IPS-20b (cell line): Measurements from ENCODE around the gene RNF7.
"Not testable (repeated sequence)": the region's sequence is repeated elsewhere in the genome, so short reads cannot be mapped to it uniquely, and the experiment has no call there.

Experiments
- H3K27ac ChIP-seq: one replicate; pipeline ENCODE4 v1.5.1; 2013; ENCODE audit warnings: low read length
- H3K27me3 ChIP-seq: 2 replicates; pipeline ENCODE4 v1.6.1; 2013; ENCODE audit warnings: mild to moderate bottlenecking, low read length, inconsistent platforms; ENCODE audit not compliant: insufficient read depth
- H3K36me3 ChIP-seq: 2 replicates; pipeline ENCODE4 v1.6.1; 2013; ENCODE audit warnings: low read depth, mild to moderate bottlenecking, inconsistent platforms, low read length, moderate library complexity; ENCODE audit not compliant: insufficient read depth
- H3K4me1 ChIP-seq: 2 replicates; pipeline ENCODE4 v1.6.1; 2013; ENCODE audit warnings: mild to moderate bottlenecking, control low read depth, inconsistent platforms, low read length, moderate library complexity; ENCODE audit not compliant: insufficient read depth
- H3K4me3 ChIP-seq: 2 replicates; pipeline ENCODE4 v1.5.1; 2013; ENCODE audit warnings: mild to moderate bottlenecking, low read length, inconsistent platforms
- H3K9ac ChIP-seq: 2 replicates; pipeline ENCODE4 v1.6.1; 2013; ENCODE audit warnings: low read depth, mild to moderate bottlenecking, inconsistent platforms, low read length, moderate library complexity
- H3K9me3 ChIP-seq: 2 replicates; pipeline ENCODE4 v1.6.1; 2013; ENCODE audit warnings: mild to moderate bottlenecking, low read depth, low read length, inconsistent platforms; ENCODE audit not compliant: insufficient read depth

The RNF7 gene

GRCh38 chr3:141737093-141737492 is 1.0 kb upstream of the RNF7 start:
- no peak overlapping the region for H3K27ac ChIP-seq
- no peaks in the 10 kb centered on the region for H3K4me1 ChIP-seq
- no peaks in the 10 kb centered on the region for H3K36me3 ChIP-seq
- no peaks in the 10 kb centered on the region for H3K27me3 ChIP-seq
- no peak overlapping the region for H3K4me3 ChIP-seq
- no peak overlapping the region for H3K9ac ChIP-seq
- no peaks in the 10 kb centered on the region for H3K9me3 ChIP-seq

DNA sequence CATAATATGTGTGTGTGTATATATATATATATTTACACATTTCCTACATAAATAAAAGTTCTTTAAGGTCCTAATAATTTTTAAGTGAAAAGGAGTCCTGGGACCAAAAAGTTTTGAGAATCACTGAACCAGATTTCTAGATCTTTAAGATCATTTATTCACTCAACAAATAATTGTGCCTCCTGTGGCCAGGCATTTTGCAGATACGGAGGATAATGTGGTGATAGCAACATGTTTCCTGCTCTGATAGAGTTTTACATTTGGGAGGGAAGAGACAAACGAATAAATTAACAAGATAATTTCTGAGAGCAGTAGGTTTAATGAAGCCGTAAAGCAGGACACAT is 448 bp upstream of the RNF7 start:
- Histone ChIP-seq H3K9ac (peak overlapping the region; percentile 73; the same call in 1 of the 2 replicates), H3K9me3 (no peaks in the 10 kb centered on the region), H3K27ac (no peak overlapping the region), H3K36me3 (0 out of 2 replicates have a peak, but pooled peaks cover 3% of the 10 kb centered on the region), H3K4me1 (no peaks in the 10 kb centered on the region), H3K4me3 (peak overlapping the region; percentile 93), H3K27me3 (no peaks in the 10 kb centered on the region)

GRCh38 chr3:141738891-141739363 is 829 bp downstream of the RNF7 start:
- Histone ChIP-seq H3K9me3 (no peaks in the 10 kb centered on the region), H3K36me3 (peaks cover 12% of the 10 kb centered on the region), H3K27me3 (no peaks in the 10 kb centered on the region), H3K9ac (peak overlapping the region; percentile 91), H3K4me3 (peak overlapping the region; percentile 93), H3K4me1 (no peaks in the 10 kb centered on the region), H3K27ac (peak overlapping the region; percentile 4)

DNA sequence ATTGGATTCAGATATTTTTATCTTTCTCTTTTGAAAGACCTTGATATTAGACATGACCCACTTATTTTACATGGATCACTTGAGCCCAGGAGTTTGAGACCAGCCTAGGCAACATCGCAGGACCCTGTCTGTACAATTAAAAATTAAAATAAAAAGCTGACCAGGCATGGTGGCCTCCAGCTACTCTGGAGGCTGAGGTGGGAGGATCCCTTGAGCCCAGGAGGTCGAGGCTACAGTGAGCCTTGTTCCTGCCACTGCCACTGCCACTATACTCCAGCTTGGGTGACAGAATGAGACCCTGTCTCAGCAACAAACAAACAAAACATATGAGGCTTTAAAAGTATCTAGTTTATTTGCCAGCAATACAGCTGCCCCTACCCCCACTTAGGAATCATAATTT is 1.6 kb downstream of the RNF7 start:
- Histone ChIP-seq H3K27me3 (no peaks in the 10 kb centered on the region), H3K4me3 (peak overlapping the region; percentile 93), H3K9ac (peak overlapping the region; percentile 91), H3K27ac (peak overlapping the region; percentile 4), H3K4me1 (no peaks in the 10 kb centered on the region), H3K36me3 (peaks cover 21% of the 10 kb centered on the region), H3K9me3 (no peaks in the 10 kb centered on the region)

DNA sequence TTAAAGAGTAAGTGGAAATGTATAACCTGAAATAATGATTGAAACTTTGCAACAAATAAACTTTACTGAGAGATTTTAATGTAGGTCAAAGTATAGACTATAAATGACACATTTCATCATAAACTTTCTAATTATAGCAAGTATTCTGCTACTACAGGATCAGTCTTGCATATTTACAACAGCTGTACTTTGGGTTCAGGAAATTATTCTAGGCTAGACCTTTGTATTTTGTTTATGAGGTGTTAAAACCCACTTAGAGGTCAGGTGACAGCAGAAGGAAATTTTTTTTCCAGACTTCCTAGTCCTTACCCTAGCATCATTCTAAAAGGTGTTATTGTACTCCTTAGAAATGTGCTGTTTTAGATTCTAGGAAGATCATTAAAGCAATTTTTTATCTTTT is 2.3 kb downstream of the RNF7 start:
- H3K4me3 ChIP-seq: 0 out of 2 replicates have a peak overlapping the region, but pooled peaks have one; percentile 93
- no peaks in the 10 kb centered on the region for H3K27me3 ChIP-seq
- H3K27ac ChIP-seq: no peak overlapping the region
- peaks cover 27% of the 10 kb centered on the region for H3K36me3 ChIP-seq
- no peaks in the 10 kb centered on the region for H3K4me1 ChIP-seq
- H3K9me3 ChIP-seq: no peaks in the 10 kb centered on the region
- no peak overlapping the region for H3K9ac ChIP-seq

GRCh38 chr3:141743305-141743704 is 5.2 kb downstream of the RNF7 start:
- Histone ChIP-seq H3K4me1 (no peaks in the 10 kb centered on the region), H3K9ac (no peak overlapping the region), H3K27me3 (no peaks in the 10 kb centered on the region), H3K36me3 (peaks cover 52% of the 10 kb centered on the region), H3K4me3 (no peak overlapping the region), H3K9me3 (no peaks in the 10 kb centered on the region), H3K27ac (no peak overlapping the region)

DNA sequence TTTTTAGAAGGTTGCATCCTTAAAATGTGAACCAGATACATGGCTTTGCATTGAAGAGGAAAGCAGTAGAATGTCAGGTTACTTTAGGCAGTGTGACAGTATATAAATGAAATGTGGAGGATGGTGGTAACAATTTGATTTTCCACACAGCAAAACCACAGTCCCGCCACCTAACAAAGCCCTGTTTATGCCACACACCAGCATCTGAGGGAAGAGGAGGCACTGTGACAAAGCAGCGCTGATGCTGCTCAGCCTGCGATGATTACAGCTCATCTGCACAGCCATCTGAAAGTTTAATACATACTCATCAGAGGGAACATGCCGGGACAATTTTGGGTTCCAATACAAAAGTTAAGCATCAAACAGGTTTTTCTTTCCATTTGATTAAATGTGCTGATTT is 8.9 kb downstream of the RNF7 start:
- Histone ChIP-seq H3K4me3 (no peak overlapping the region), H3K9me3 (no peaks in the 10 kb centered on the region), H3K27me3 (no peaks in the 10 kb centered on the region), H3K27ac (no peak overlapping the region), H3K4me1 (no peaks in the 10 kb centered on the region), H3K36me3 (peaks cover 56% of the 10 kb centered on the region), H3K9ac (no peak overlapping the region)

DNA sequence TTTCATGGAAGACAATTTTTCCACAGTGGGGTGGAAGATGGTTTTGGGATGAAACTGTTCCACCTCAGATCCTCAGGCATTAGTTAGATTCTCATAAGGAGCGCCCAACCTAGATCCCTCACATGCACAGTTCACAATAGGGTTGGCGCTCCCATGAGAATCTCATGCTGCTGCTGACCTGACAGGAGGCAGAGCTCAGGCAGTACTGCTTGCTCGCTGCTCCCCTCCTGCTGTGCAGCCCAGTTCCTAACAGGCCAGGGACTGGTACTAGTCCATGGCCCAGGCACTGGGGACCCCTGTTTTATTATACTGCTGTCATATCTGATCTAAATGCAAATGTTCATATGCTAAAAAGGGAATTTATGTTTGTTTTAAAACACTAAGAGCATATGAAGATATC is 15.3 kb downstream of the RNF7 start:
- H3K4me3 ChIP-seq: no peak overlapping the region
- H3K36me3 ChIP-seq: peaks cover 4% of the 10 kb centered on the region; the same call in 1 of the 2 replicates
- H3K4me1 ChIP-seq: no peaks in the 10 kb centered on the region
- no peaks in the 10 kb centered on the region for H3K9me3 ChIP-seq
- no peaks in the 10 kb centered on the region for H3K27me3 ChIP-seq
- no peak overlapping the region for H3K9ac ChIP-seq
- no peak overlapping the region for H3K27ac ChIP-seq

GRCh38 chr3:141754032-141754431 is 15.9 kb downstream of the RNF7 start:
- Histone ChIP-seq H3K9ac (no peak overlapping the region), H3K27me3 (no peaks in the 10 kb centered on the region), H3K9me3 (no peaks in the 10 kb centered on the region), H3K27ac (no peak overlapping the region), H3K4me3 (no peak overlapping the region), H3K4me1 (no peaks in the 10 kb centered on the region), H3K36me3 (peaks cover 4% of the 10 kb centered on the region; the same call in 1 of the 2 replicates)

DNA sequence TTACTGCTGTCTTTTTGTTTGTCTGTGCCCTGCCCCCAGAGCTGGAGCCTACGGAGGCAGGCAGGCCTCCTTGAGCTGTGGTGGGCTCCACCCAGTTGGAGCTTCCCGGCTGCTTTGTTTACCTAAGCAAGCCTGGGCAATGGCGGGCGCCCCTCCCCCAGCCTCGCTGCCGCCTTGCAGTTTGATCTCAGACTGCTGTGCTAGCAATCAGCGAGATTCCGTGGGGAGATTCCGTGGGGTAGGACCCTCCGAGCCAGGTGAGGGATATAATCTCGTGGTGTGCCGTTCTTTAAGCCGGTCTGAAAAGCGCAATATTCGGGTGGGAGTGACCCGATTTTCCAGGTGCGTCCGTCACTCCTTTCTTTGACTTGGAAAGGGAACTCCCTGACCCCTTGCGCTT is 24.5 kb downstream of the RNF7 start:
- not testable (repeated sequence) for H3K4me1 ChIP-seq, H3K9ac ChIP-seq, H3K36me3 ChIP-seq, H3K4me3 ChIP-seq, H3K27ac ChIP-seq, H3K9me3 ChIP-seq
- peaks cover 12% of the 10 kb centered on the region for H3K27me3 ChIP-seq

- Histone ChIP-seq H3K36me3 (no peaks in the 10 kb centered on the region), H3K27ac (no peak within 1 kb of the TSS), H3K27me3 (peaks cover 12% of the 10 kb centered on the region), H3K4me3 (no peak within 1 kb of the TSS), H3K4me1 (no peaks in the 10 kb centered on the region), H3K9ac (no peak within 1 kb of the TSS), H3K9me3 (no peaks in the 10 kb centered on the region)
Measured at GRCh38 chr3:141763088-141763750, 25.1 kb downstream of the RNF7 start, which contains the start of gene GRK7. Gene GRK7 (plus strand): TSS chr3:141763408. CDS start chr3:141778285, 14,877 bp downstream.

DNA sequence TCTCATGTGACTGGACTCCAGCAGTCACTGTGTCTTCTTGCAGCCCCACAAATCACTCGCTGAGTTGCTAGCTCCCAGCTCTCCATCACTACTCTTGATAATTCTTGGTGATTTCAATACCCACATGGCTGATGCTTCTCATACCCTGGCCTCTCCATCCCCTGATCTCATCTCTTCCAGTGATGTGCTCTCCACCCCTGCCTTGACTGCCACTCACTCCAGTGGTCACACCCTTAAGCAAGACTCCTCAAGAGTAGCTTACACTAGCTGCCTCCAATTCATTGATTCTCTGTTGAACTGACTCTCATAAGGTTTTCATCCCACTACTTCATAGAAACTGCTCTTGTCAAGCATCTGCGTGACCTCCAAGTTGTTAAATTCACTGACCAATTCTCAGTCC is 25.9 kb downstream of the RNF7 start:
- Histone ChIP-seq H3K27ac (no peak overlapping the region), H3K4me1 (no peaks in the 10 kb centered on the region), H3K4me3 (no peak overlapping the region), H3K9me3 (no peaks in the 10 kb centered on the region), H3K9ac (no peak overlapping the region), H3K36me3 (no peaks in the 10 kb centered on the region), H3K27me3 (peaks cover 12% of the 10 kb centered on the region)
